IPS-11a (cell line): ENCODE results near the gene PCK1.

Experiments used
- H3K4me3 ChIP-seq: one replicate; pipeline ENCODE4 v1.5.1; 2013; ENCODE audit warnings: low read depth, low read length, control low read depth

PCK1 gene

GRCh38 chr20:57587989-57588377 is 27.1 kb downstream of the PCK1 start:
- no peak overlapping the region for H3K4me3 ChIP-seq

GRCh38 chr20:57588596-57588995 is 27.7 kb downstream of the PCK1 start:
- no peak overlapping the region for H3K4me3 ChIP-seq

- H3K4me3 ChIP-seq = no peak overlapping the region
Observed at GRCh38 chr20:57589123-57589727, 28.3 kb downstream of the PCK1 start.

GRCh38 chr20:57589728-57590484 is 29.0 kb downstream of the PCK1 start:
- H3K4me3 ChIP-seq = no peak overlapping the region

GRCh38 chr20:57590485-57591288 is 29.8 kb downstream of the PCK1 start:
- no peak overlapping the region for H3K4me3 ChIP-seq

GRCh38 chr20:57591289-57592229 is 30.6 kb downstream of the PCK1 start:
- no peak overlapping the region for H3K4me3 ChIP-seq

GRCh38 chr20:57592263-57593092 is 31.6 kb downstream of the PCK1 start:
- no peak overlapping the region for H3K4me3 ChIP-seq

GRCh38 chr20:57593134-57593886 is 32.4 kb downstream of the PCK1 start:
- no peak overlapping the region for H3K4me3 ChIP-seq

- no peak overlapping the region for H3K4me3 ChIP-seq
Observed at GRCh38 chr20:57594092-57594951, 33.4 kb downstream of the PCK1 start.

GRCh38 chr20:57595041-57596030 is 34.4 kb downstream of the PCK1 start:
- no peak overlapping the region for H3K4me3 ChIP-seq

- no peak overlapping the region for H3K4me3 ChIP-seq
Observed at GRCh38 chr20:57596358-57596757, 35.4 kb downstream of the PCK1 start.

GRCh38 chr20:57596998-57597939 is 36.4 kb downstream of the PCK1 start:
- no peak overlapping the region for H3K4me3 ChIP-seq

- H3K4me3 ChIP-seq = no peak overlapping the region
Observed at GRCh38 chr20:57598060-57598459, 37.1 kb downstream of the PCK1 start.

GRCh38 chr20:57598491-57598890 is 37.6 kb downstream of the PCK1 start:
- no peak overlapping the region for H3K4me3 ChIP-seq

GRCh38 chr20:57600320-57601210 is 39.7 kb downstream of the PCK1 start:
- no peak overlapping the region for H3K4me3 ChIP-seq
